Measurements from ENCODE around the gene AP2A2. TPM values are rescaled to one million over a fixed set of nuclear protein-coding genes. Genes with fewer than 3 reads are reported as not detected.
A peak's percentile ranks its signal among the peaks of the same experiment; 100 is the strongest.

The AP2A2 gene
- total RNA-seq, 1 experiment from 2014 or later = 39.4 TPM

DNA sequence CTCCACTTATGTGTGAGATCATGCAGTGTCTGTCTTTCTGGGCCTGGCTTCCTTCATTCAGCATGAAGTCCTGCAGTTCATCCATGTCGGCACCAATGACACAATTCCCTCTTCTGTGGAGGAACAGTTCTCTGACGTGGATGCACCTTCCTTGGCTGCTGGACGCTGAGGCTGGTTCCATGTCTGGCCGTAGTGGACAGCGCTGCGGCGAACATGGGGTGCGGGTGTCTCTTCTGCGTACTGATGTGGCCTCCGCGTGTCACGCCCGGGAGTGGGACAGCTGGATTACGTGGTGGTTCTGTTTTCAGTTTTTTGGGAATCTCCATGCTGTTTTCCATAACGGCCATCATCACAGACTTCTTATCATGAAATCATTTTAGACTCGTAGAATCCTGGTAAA lies 132.1 kb downstream of the AP2A2 start:
- Histone ChIP-seq H2AFZ (no peak overlapping the region), H3K27ac (no peak overlapping the region), H3F3A (ENCODE audit: insufficient read depth, low read depth) (peaks cover 10% of the 10 kb centered on the region; the same call in 1 of the 2 replicates), H3K9me2 (ENCODE audit: insufficient read depth) (no peaks in the 10 kb centered on the region), H3K4me2 (no peak overlapping the region), H3K27me3 (ENCODE audit: insufficient read depth, low read depth) (no peaks in the 10 kb centered on the region), H3K4me1 (replicated peaks; ENCODE audit: insufficient read depth) (peaks cover 12% of the 10 kb centered on the region), H3K9me3 (ENCODE audit: insufficient read depth, low read depth) (no peaks in the 10 kb centered on the region), H3K4me3 (no peak overlapping the region), H4K20me1 (ENCODE audit: insufficient read depth) (no peaks in the 10 kb centered on the region), H3K36me3 (ENCODE audit: low read depth) (no peaks in the 10 kb centered on the region), H3K79me2 (ENCODE audit: low read depth) (no peaks in the 10 kb centered on the region)
- intact Hi-C loops (cut with micrococcal nuclease; ENCODE audit: unreplicated experiment) = loop anchor here (10.0 kb wide), 1 partner anchor 57 kb away; no protein-coding TSS in a partner anchor
- ChIA-PET CTCF (interaction anchor here (0.7 kb wide), 1 partner anchor 23 kb away, joined by 8 read pairs; no protein-coding TSS in a partner anchor), POLR2A (ENCODE audit: unreplicated experiment) (no interaction called here)
- TF ChIP-seq EZH2 (IDR thresholded peaks at IDR 0.05; ENCODE audit: low read depth) (no peak), CTCF (conservative IDR thresholded peaks at IDR 0.05) (no peak)
- DNase-seq = no peak
- no TSS peak for BruUV-seq (replicated peaks)

GRCh38 chr11:1059759-1060158 lies 134.1 kb downstream of the AP2A2 start:
- CTCF ChIA-PET = no interaction called here
- DNase-seq = no peak
- Histone ChIP-seq H3K27me3 (ENCODE audit: insufficient read depth, low read depth) (no peaks in the 10 kb centered on the region), H3K9me2 (ENCODE audit: insufficient read depth) (no peaks in the 10 kb centered on the region), H3K4me3 (no peak overlapping the region), H3K4me1 (replicated peaks; ENCODE audit: insufficient read depth) (peaks cover 12% of the 10 kb centered on the region), H3K9me3 (ENCODE audit: insufficient read depth, low read depth) (no peaks in the 10 kb centered on the region), H3K79me2 (ENCODE audit: low read depth) (no peaks in the 10 kb centered on the region), H3K36me3 (ENCODE audit: low read depth) (no peaks in the 10 kb centered on the region), H3K27ac (no peak overlapping the region), H2AFZ (no peak overlapping the region), H3F3A (ENCODE audit: insufficient read depth, low read depth) (peaks cover 10% of the 10 kb centered on the region; the same call in 1 of the 2 replicates), H4K20me1 (ENCODE audit: insufficient read depth) (no peaks in the 10 kb centered on the region), H3K4me2 (no peak overlapping the region)
- intact Hi-C loops (cut with micrococcal nuclease; ENCODE audit: unreplicated experiment) = loop anchor here (10.0 kb wide), 1 partner anchor 55 kb away; no protein-coding TSS in a partner anchor
- no TSS peak for BruUV-seq (replicated peaks)
- POLR2A ChIA-PET (ENCODE audit: unreplicated experiment) = no interaction called here
- TF ChIP-seq CTCF (conservative IDR thresholded peaks at IDR 0.05) (no peak), EZH2 (IDR thresholded peaks at IDR 0.05; ENCODE audit: low read depth) (no peak)

- intact Hi-C loops (cut with micrococcal nuclease; ENCODE audit: unreplicated experiment) = no loop called here
- H3K4me2 ChIP-seq = peak overlapping the region; percentile 55
- ChIA-PET CTCF (no interaction called here), POLR2A (ENCODE audit: unreplicated experiment) (interaction anchor here (0.6 to 0.7 kb wide), 2 partner anchors 33 to 226 kb away, joined by 3 read pairs; no protein-coding TSS in a partner anchor)
- BruUV-seq (replicated peaks) = TSS peak; percentile 75
- H3K79me2 ChIP-seq (ENCODE audit: low read depth) = no peaks in the 10 kb centered on the region
- H3K9me3 ChIP-seq (ENCODE audit: insufficient read depth, low read depth) = no peaks in the 10 kb centered on the region
- peaks cover 12% of the 10 kb centered on the region for H3K4me1 ChIP-seq (replicated peaks; ENCODE audit: insufficient read depth)
- DNase-seq = no peak
- H3K36me3 ChIP-seq (ENCODE audit: low read depth) = no peaks in the 10 kb centered on the region
- peak overlapping the region; percentile 67 for H3K27ac ChIP-seq
- peaks cover 10% of the 10 kb centered on the region; the same call in 1 of the 2 replicates for H3F3A ChIP-seq (ENCODE audit: insufficient read depth, low read depth)
- H3K27me3 ChIP-seq (ENCODE audit: insufficient read depth, low read depth) = no peaks in the 10 kb centered on the region
- H2AFZ ChIP-seq = no peak overlapping the region
- H4K20me1 ChIP-seq (ENCODE audit: insufficient read depth) = no peaks in the 10 kb centered on the region
- no peak overlapping the region for H3K4me3 ChIP-seq
- no peaks in the 10 kb centered on the region for H3K9me2 ChIP-seq (ENCODE audit: insufficient read depth)
- TF ChIP-seq CTCF (conservative IDR thresholded peaks at IDR 0.05) (no peak), EZH2 (IDR thresholded peaks at IDR 0.05; ENCODE audit: low read depth) (no peak)
These were observed 134.7 kb downstream of the AP2A2 start for GRCh38 chr11:1060410-1060809.

All from PC-9 (cell line).